ENCODE measurements around the gene MYO5A.

MYO5A gene

DNA sequence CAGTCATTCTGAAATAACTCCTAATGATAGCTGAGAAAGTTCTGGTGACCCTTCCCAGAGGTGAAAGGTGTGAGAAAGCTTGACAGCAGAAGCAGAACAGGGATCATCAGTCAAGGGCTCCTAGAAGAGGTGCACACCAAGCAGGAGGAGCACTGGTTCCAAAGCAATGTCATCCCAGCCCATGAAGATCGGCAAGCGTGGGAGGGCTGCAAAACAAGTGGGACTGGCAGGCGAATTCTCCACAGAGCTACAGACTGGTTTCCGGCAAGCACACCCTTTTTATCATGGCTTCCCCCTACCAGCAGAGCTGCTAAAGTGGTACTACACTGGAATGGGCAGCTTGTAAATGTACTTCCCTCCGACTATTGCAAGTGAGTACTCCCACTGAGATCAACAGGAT, 170.7 kb downstream of the MYO5A start:
- no peak for DNase-seq

DNA sequence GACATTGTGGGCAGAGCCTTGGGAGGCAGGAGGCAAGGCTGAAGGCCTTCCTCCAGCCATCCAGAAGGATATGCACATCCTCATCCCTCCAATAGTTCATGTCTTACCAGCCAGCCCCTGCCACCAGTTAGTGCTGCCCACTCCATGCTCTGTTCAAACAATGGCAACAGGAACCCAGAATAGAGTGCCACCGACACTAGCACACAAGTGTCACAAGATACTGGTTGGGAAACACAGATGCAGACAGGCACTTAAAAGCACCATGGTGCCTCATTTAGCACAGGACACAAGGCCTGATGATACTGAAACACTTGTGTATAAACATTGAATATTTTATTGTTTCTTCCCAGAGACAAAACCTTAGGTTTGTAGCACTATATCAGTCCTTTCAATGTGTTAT, 176.6 kb downstream of the MYO5A start:
- DNase-seq = no peak

DNA sequence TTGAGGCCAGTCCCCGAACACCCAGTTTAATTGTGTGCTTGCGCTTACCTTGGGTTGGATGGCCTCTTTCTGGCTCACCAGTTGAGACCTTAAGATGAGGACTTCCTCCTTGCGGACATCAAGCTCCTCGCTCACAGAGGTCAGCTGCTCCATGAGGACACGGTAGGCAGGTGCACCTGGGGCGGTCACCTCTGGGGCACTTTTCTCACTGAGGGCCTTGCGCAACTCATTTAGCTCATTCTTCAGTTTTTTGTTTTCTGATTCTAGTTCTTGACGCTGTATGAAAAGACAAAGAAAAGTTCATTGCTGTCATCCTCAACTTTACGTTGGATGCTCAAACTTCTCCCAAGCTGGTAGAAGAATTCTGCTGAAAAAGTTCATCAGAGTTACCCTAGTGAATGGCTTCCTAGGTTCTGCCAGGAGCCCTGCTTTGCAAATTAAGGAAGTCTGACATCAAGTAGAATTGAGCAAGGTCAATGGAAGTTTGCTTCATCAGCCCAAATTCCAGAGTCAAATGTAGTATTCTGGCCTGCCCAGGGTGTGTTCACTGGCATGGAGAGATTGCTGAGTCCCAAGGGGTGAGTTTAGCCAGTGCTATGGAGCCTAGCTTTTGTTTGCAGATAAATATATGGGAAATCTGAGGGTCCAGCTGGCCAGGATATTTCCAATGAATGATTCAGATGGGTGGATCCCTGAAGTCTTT, 177.3 kb downstream of the MYO5A start:
- no peak for DNase-seq

DNA sequence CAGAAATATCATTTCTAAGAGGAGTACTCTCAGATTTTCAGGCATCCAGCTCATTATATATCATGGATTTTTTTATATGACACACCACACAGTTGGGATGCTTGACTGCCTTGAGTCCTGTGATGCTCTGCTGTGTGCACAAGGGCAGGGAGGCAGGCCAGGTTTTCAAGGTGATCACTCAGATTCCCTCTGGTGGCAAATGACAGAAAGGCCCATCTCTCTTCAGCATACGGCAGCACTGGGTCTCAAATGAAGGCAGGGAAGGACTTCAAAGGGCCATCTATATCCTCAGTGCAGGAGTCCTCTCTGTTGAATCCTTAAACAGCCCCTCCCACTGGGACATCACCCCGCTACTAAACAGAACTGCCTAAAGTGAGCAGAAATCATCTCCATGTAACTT, 178.3 kb downstream of the MYO5A start:
- no peak for DNase-seq

DNA sequence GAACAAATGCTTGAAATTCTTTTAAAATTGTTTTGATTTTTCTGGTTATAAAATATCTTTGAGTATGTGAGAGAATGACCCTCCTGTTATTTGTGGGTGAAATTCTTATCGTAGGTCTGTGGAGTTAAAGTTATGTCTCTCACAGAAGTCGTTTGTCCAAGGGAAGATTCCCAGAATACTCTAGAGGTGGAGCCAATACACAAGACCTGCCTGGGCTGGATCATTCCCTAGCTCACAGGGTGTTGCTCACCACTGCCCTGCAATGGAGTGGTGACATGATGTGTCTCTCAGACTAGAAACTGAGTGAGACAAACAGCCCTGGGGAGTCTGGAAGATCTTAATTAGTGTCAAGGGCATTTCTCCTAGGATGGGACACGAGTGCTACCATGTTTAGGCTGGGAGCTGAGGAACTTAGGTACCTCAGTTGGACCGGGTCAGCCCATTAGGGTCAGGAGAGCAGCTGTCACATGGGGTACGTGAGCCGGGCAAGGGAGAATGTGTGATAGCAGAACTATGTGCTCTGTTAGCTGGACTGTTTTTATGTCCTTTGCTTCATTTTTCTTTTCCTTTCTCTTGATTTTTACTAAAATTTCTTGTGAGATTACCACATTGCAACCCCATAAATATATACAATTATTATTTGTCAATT, 179.5 kb downstream of the MYO5A start:
- no peak for DNase-seq

DNA sequence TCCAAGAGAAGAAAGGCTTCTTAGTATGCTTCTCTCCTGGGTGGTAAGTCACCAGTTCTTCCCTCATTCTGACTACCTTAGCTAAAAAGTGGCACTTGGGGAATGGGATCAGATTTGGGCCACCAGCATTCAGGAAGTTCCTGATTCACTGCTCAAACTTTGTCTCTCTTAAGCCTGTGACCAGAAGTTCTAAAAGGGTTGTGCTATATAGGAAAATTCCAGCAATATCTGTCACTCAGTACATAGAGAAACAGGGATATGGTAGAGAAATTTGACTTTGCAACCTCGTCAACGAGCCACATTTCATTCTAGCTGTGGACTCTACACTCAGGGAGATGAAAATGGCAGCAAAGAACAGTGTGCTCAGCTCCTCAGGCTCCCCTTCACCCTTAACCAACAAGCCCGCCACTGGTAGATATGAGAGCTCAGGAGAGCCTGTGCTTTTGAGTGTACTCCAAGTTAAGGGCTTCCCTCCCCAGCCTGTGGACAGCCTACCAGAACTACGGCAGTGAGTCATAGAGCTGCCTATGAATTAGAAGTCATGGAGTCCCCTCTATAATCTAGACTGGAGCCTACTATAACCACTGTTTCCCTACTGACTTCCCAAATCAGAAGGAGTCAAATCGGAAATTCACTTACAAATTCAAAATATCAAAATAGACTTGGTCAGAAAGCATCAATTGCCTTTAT, 180.5 kb downstream of the MYO5A start:
- no peak for DNase-seq

DNA sequence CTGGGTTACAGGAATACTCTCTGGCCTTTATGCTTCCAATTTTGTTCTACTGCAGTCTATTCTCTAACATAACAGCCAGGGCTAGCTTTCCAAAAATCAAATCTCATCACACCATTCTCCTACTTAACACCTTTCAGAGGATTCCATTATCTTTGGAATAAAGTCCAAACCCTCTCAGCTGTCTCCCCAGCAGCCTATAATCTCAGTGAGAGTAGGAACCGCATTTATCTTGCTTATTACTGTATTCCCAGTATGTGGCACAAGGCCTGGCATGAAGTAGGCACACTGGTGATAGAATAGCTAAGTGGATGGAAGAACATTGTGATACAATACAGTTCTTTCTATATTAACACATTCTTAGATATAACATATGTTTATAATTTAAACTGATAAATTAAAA, 184.1 kb downstream of the MYO5A start:
- no peak for DNase-seq

DNA sequence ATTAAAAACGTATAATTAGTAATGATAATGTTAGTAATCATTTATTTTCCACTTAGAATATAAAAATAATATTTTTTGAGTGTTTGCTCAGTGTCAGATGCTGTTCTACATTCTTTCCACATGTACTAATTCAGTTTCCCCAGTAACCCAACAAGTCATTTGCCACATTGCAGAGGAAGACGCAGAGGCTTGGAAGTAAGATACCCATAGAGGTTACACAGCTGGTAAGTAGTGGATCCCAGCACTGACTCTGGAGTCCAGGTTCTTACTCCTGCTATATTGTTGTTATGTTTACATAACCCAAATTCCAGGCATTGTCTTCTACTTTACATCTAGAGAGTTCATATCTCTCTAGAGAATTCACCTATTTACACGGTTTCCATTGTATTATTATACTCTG, 184.8 kb downstream of the MYO5A start:
- DNase-seq = no peak

DNA sequence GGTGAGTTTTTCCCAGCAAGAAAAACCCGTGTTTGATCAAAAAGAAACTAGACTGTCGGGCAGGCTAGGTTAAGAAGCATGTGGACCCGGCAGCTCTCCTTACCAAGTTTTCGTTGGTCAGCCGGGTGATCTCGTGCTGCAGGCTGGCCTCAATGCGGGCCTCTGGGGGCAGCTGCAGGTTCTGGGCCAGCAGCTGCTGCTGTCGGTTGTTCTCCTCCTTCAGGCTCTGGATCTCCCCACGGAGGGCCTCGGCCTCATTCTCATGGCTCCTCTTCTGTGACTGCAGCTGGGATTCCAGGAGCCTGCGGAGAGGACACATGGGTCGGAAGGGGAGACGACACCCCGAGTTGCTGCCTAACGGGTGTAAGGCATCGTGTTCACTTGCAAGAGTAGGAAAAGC, 188.6 kb downstream of the MYO5A start:
- DNase-seq = no peak

DNA sequence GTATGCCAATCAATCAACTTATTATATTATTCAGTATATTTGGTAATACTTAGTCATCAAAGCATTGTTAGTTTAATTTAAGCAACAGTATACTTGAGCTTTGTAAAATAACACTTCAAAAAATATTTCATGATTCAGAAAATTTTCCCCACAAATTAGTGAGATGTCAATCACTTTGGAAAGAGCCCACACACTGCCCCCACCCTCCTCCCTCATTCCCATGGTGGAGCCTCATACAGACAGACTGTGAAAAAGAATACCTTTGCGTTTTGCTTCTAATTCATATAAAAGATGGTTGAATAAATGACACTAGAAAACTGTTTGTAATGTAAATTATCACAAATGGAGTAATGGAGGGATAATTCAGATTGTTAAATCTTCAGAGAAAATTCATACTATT, 189.8 kb downstream of the MYO5A start:
- no peak for DNase-seq

DNA sequence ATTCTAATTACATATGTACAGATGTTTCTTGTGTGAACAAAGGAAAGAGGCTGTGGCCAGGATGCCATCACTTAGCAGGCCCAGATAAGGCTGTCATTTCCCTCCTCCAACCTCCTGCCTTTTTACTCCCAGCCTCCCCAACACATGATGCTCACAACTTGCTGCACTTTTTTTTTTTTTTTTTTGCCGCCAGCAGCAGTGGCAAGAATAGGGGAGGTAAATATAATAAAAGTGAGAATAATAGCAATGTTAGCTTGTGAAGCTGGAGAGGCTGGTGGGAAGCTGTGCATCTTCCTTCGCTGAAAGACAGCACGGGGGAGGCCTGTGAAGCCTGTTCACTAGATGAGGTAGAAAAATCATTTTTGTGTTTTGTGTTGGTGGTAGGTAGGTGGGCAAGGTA, 190.6 kb downstream of the MYO5A start:
- DNase-seq = no peak

DNA sequence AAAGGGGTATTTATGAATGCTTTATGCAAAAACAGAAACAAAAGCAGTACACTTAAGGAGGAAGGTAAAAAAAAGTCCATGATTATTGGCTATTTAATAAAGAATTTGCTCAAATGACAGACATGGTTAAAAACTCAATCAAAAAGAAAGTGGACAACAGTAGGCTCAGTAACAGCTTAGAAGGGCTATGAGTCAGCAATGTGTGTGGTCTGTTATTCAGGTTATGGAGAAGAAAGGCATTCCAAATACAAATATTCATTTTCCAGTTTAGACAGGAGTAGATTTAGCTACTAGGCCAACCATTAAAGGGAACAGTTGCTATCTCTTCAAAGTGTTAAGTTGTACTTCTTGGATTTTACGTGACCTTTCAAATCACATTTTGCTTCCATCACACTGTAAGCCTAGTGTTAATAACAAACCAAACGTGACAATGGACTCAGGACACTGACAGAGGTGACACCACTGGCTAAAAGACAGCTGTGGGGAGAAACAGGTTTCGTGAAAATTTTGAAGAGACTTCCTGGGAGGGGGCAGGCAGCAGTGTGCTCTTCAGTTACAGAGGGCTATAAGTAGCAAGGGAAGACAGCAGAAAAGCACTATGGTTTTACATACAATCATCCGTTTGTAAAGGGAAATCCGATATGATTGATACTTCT, 191.4 kb downstream of the MYO5A start:
- no peak for DNase-seq

DNA sequence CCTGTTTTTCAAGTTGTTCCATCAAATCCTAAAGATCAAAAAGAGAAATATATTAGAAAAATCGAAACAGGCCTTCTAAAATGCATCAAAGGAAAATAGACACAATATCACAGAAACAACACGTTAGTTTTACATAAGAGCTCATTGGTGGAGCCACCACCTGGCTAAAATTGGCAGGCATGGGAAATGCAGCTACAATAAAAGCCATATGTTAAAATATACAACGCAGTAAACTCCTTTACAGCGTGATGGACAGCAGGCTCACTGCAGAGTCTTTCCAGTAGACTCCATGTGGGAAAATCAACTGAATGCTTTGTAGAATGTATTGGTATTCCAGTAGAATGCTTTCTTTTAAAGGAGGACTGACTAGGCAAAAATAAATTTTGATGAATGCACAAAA, 192.2 kb downstream of the MYO5A start:
- DNase-seq = no peak

DNA sequence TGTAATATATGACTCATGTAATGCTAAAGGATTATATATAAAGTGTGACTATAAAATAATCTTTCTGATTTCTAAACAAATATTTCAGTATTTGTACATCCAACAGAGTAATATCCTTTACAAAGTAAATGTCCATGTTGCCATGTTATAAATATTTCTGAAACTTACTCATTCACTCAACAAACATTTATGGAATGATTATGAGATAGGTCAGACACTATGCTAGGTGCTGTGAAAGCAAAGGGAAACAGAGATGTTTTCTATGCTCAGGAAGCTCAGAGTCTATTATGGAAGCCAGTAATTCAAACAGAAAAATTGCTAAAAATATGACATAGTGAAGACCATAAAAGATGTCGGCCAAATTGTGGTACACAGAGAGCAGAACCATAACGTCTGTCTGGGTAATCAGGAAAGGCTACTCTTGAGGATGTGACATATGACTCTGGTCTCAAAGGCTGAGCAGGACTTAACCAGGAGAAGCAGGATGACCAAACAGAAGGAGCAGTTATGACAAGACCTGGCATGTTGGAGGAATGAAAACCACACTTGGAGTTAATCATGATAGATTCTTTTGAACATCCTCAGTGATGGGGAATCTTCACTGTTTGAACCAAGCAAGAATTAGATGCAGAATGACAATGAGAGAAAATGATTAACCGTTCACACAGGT, 194.1 kb downstream of the MYO5A start:
- no peak for DNase-seq

DNA sequence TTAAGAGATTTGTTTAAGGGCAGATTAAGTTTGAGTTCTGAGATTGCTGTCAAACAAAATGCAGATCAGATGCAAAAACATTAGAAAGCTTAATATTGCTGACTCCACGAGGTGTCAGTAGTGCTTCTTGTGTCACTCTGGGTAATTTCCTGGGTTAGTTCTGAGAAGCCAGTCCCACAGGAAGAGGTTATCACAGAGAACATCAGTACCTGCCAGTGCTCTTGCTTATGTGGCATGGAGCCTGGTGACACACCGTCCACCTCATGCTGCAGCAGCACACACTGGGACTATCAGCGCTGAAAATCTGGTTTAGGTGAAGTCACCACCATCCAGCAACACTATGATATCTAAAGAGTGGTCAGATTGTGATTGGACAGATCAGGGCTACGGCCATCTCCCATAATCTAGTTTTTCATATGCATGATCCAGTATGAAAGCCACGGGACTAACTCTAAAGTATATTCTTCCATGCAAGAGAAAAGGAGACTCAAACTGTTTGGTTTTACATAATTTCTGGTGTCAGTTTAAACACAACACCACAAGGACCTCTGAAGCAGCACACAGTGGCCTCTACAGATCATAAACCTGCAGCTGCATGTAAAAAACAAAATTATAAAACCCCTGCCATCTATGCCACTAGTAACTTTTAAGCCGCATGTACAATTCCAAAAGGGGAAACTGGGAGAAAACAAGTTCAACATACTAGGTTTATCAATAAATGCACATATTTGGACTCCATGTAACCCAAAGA, 197.0 kb downstream of the MYO5A start:
- no peak for DNase-seq

DNA sequence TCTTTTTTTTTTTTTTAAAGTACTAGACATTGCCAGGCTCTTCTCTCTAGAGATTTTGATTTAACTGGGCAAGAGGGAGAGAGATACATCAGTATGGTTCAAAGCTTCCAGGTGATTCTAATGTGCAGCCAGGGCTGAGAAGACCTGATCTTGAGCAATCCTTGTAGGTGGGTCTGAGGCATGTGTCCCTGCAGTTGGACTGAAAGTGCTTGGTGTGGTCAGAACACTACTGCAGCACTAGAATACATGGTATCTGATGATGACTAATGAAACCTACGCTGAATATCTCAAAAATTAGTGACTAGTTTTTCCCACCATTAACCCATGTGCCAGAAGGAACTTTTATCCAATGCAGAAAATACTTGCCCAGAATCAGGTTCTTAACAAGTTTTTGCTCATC, 198.7 kb downstream of the MYO5A start:
- DNase-seq = no peak

DNA sequence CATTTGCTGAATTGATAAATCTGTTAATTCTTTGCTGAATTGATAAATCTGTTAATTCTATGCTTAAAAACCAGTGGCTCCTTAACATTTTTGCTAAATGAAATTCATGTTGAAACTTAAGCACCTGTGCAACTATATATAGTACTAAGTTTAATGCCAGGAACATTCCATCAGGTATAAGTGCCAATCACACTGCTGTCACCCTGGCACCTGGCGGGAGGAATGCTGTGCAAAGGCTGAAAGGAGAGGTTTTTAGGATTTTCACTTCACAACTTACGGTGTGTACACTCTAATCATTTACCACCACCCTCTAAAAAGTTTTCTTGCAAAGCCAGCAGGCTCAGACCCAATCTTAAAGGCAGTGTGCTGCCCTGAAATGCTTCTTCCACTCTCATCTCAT, 199.5 kb downstream of the MYO5A start:
- DNase-seq = no peak

DNA sequence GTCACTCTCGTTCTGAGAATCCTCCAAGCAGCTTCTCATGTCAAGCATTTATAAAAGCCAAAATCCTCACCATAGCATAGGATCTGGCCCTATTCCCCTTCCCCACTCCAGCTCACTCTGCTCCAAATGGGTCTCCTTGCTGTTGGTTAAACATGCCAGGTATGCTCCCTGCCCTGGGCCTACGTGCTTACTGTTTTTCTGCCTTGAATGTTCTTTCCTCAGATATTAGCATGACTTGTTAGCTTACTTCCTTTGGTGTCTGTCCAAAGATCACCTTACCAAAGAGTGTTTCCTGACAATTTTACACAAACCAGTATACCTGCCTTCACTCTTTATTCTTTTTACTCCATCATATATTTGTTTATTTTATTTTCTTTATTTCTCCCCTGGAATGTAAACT, 200.0 kb downstream of the MYO5A start:
- DNase-seq = no peak

DNA sequence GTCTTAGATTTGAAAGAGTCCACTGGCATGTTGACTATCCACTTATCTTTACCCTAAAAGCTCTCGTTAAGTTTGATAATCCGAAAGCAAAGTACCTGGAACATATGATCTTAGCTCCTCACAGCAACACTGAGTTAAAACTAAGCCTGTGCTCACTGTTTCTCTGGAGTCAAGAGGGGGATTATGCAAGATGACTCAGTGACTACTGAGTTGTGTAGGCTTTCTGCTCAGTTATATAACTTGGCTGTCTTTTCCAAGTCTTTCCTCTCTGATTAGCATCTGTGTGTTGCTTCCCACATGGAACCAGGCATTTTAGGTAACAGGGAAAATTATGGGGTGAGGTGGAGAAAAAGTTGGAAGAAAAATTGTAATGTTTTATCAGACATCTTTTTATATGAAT, 201.9 kb downstream of the MYO5A start:
- no peak for DNase-seq

DNA sequence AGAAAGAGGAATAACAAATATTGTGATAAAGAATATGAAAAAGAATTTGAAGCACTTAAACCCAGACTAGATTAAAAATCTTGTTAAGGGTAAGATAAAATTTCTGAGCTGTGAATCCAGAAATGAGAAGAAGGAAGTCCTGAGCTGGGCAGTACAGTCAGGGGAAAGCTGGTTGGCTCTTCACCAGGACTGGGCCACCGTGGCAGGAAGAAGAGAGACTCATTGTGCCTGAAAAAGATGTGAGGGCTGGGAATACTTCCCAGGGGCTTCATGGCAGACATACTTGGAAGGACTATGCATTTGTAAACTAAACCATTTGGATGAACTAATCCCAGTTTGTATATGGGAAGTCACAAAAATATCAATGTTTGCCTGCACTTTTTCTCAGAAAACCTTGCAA, 204.6 kb downstream of the MYO5A start:
- no peak for DNase-seq

DNA sequence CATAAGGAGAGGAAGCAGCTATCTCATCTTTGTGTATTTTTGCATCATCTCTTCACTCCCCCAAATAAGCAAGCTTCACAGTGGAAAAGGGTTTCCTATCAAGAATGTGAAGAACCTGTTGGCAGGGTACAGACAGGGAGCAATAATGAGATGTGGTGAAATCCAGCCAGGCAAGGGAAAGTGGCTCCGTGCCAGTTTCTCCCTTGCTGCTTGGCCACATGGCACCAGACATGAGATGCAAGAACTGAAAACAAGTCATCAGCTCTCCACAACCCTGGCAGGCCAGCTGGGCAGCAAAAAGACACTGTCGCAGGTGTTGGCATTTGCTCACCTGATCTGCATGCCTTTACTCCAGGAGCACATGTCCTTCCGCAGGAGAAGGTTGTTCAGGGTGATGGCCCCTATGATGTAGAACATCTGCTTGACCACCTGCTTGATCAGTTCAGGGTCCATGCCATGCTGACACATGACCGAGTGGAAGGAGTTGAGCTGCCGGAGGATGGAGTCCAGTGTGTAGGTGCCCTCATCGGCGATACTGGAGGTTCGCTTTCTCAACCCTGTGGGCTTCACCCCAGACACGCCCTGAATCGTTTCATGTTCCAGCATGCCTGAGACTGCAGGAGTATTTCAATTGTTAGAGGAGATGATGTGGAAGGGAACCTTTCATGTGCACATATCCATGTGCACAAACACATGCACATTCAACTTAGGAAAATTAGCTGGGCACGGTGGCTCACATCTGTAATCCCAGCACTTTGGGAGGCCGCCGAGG, 209.8 kb downstream of the MYO5A start:
- no peak for DNase-seq

DNA sequence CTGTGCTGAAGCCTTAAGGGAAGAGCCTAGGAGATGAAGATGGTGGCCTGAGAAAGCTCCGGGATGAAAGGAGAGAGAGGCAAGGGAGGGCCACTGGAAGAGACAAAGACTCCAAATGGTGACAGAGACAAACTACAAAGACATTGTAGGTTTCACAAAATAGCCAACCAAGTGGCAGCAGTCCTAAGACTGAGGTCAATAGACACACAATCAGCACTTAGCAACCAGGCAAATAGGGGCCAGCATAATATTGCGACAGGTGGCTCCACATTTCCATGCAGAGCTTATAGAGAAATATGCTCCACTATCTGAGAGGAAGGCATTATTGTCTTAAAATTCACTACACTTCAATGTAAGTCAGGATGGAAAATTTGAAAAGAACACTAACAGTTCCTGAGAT, 211.0 kb downstream of the MYO5A start:
- no peak for DNase-seq
